ENCODE measurements around the gene XXYLT1.

Gene XXYLT1

DNA sequence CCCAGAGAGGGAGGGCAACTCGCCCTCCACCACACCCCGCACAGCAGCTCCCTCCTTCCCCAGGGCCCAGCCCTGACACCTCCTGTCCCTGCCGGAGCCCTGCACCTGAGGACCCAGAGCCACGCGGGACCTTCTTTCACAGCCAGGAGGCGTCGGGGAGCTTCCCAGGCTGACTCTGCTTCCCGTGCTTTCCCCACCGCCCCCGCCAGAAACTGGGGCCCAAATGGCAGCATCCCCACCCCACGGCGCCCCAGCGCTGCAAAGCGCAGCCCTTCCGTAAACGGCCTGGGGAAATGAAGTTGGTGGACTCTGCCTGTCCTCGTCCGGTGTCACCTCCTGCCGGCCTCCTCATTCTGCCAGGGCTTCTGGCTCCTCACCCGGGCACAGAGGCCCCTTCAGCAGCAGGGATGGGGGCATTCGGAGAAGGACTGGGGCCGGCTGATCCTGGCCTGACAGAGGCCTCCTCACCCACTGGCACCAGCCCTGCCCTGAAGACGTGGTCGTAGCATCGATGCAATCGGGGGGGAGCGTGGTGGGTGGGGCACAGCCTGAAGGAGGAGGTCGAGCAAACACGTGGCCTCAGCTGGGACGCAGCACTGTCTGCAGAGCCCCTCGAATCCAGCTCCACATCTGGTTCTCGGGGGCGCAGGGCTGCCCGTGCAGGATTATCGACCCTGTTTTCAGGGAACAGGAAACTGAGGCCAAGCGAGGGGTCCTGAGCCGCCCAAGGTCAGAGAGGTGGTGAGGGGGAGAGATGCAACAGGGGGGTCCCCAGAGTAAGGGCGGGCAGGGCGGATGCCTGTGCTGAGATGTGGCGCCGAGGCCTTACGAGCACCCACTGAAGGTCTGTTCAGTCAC, 235.4 kb downstream of the XXYLT1 start:
- TF ChIP-seq, protein P1, sequence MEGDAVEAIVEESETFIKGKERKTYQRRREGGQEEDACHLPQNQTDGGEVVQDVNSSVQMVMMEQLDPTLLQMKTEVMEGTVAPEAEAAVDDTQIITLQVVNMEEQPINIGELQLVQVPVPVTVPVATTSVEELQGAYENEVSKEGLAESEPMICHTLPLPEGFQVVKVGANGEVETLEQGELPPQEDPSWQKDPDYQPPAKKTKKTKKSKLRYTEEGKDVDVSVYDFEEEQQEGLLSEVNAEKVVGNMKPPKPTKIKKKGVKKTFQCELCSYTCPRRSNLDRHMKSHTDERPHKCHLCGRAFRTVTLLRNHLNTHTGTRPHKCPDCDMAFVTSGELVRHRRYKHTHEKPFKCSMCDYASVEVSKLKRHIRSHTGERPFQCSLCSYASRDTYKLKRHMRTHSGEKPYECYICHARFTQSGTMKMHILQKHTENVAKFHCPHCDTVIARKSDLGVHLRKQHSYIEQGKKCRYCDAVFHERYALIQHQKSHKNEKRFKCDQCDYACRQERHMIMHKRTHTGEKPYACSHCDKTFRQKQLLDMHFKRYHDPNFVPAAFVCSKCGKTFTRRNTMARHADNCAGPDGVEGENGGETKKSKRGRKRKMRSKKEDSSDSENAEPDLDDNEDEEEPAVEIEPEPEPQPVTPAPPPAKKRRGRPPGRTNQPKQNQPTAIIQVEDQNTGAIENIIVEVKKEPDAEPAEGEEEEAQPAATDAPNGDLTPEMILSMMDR (IDR thresholded peaks at IDR 0.05), result peak; percentile 8
- H3K9me3 Mint-ChIP-seq, result peaks cover 12% of the 10 kb centered on the region
- no peaks in the 10 kb centered on the region for H3K36me3 Mint-ChIP-seq (ENCODE audit: low read depth)
- DNase-seq, result no peak
- H3K4me1 Mint-ChIP-seq, result peaks cover 50% of the 10 kb centered on the region
- no peak overlapping the region for H3K27ac Mint-ChIP-seq
- H3K27me3 Mint-ChIP-seq (ENCODE audit: low read depth, poor library complexity), result peaks cover 26% of the 10 kb centered on the region
- no peak overlapping the region for H3K4me3 Mint-ChIP-seq

DNA sequence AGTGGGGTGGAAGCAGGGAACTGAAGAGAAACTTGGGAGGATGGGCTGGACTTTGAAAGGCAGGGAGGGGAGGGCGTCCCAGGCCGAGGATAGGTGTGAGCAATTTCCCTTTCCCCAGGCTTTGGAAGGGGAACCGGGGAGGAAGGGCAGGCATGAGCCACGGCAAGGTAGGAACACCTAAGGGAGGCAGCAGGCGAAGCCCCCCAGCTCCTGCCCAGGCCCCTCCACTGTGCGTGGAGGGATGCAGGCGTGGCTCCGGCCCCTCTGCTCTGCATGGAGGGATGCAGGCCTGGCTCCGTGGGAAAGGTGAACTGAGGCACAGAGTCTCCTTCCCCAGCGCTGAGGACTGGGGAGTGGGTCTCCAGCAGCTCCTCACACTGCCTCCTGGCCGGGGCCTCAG, 236.4 kb downstream of the XXYLT1 start:
- DNase-seq, result no peak
- no peaks in the 10 kb centered on the region for H3K36me3 Mint-ChIP-seq (ENCODE audit: low read depth)
- H3K9me3 Mint-ChIP-seq, result peaks cover 12% of the 10 kb centered on the region
- no peak overlapping the region for H3K27ac Mint-ChIP-seq
- TF ChIP-seq, protein P1 (IDR thresholded peaks at IDR 0.05), result no peak
- H3K27me3 Mint-ChIP-seq (ENCODE audit: low read depth, poor library complexity), result peaks cover 31% of the 10 kb centered on the region
- H3K4me3 Mint-ChIP-seq, result no peak overlapping the region
- peaks cover 51% of the 10 kb centered on the region for H3K4me1 Mint-ChIP-seq

DNA sequence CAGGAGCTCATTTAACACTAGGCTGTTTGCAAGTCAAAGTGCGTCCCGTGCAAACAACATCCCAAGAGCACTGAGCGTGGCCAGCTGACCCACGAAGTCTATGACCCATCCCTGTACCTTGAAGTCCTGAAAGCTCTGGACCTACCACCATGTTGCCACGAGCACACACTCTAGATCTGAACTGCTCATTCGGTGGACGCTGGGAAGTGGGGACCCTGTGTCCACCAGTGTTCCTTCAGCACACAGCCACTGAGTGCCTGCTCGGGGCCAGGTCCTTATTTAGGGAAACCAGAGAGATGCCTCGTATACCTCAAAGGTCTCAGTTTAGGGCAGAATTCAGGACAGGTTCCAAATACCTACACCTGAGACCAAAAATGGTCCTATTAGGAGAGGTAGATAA, 236.9 kb downstream of the XXYLT1 start:
- TF ChIP-seq, protein P1 (IDR thresholded peaks at IDR 0.05), result no peak
- Mint-ChIP-seq H3K4me3 (no peak overlapping the region), H3K4me1 (peaks cover 46% of the 10 kb centered on the region), H3K27ac (no peak overlapping the region), H3K36me3 (ENCODE audit: low read depth) (no peaks in the 10 kb centered on the region), H3K27me3 (ENCODE audit: low read depth, poor library complexity) (peaks cover 31% of the 10 kb centered on the region), H3K9me3 (peaks cover 12% of the 10 kb centered on the region)
- DNase-seq, result no peak

DNA sequence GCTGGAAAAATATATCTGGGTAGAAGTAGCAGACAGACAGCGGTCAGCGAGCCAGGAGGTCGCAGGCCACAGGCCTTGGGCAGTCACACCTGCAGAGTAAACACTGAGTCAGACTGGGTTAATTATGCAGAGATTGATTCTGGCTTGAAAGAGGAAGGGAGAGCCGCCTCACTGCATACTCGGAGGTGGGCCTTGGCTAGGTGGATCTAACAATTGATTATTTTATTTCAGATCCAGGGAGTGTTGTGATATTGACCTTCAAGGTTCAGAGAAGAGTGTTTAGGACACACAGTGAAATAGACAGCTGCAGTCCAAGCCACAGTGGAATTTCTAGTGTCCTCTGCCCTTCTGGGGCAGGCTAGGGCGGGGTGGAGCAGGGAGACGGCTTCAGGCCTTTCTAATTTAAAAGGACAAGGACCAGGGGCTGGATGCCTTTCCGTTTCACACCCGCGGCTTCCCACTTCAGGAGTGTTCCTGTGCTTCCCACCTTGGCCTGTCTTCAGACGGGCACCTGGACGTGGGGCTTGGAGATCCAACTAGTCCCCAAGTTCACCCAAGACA, 237.3 kb downstream of the XXYLT1 start:
- no peaks in the 10 kb centered on the region for H3K36me3 Mint-ChIP-seq (ENCODE audit: low read depth)
- TF ChIP-seq, protein P1 (IDR thresholded peaks at IDR 0.05), result no peak
- no peak overlapping the region for H3K4me3 Mint-ChIP-seq
- H3K9me3 Mint-ChIP-seq, result peaks cover 12% of the 10 kb centered on the region
- peaks cover 43% of the 10 kb centered on the region for H3K4me1 Mint-ChIP-seq
- peaks cover 29% of the 10 kb centered on the region for H3K27me3 Mint-ChIP-seq (ENCODE audit: low read depth, poor library complexity)
- DNase-seq, result no peak
- no peak overlapping the region for H3K27ac Mint-ChIP-seq

DNA sequence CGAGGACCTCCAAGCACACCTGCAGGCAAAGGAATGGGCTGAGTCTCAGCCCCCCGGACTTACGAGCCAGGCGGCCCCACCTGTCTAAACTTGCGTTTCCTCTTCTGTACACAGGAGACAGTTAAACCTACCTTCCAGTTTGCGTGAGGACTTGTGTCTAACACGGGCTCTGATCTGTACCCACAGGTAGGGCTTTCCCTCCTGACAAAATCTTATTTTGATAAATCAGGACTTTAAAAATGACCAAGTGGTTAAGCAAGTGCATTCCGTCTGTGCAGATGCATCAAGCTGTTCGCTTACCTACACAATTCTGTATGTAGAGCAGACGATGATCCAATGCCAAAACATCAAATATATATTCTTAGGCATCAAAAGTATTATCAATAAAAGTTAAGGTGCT, 238.0 kb downstream of the XXYLT1 start:
- peaks cover 37% of the 10 kb centered on the region for H3K4me1 Mint-ChIP-seq
- no peak for DNase-seq
- peaks cover 26% of the 10 kb centered on the region for H3K27me3 Mint-ChIP-seq (ENCODE audit: low read depth, poor library complexity)
- H3K36me3 Mint-ChIP-seq (ENCODE audit: low read depth), result no peaks in the 10 kb centered on the region
- H3K27ac Mint-ChIP-seq, result no peak overlapping the region
- TF ChIP-seq, protein P1 (IDR thresholded peaks at IDR 0.05), result no peak
- no peak overlapping the region for H3K4me3 Mint-ChIP-seq
- H3K9me3 Mint-ChIP-seq, result peaks cover 8% of the 10 kb centered on the region

Measured in nephron progenitor cell (in vitro differentiated cells).